Colonic mucosa (tissue), 4 donors: ENCODE data around the gene AREL1. TPM values are rescaled to one million over a fixed set of nuclear protein-coding genes. Genes with fewer than 3 reads are reported as not detected.

Experiments
- DNase-seq: peaks from one replicate; pipeline ENCODE4 v3.0.0-alpha.2; 2020
- H3K27ac ChIP-seq: fragments of 200-600 bp; one replicate; pipeline ENCODE4 v1.8.0; 2021
- H3K27me3 ChIP-seq: fragments of 200-600 bp; one replicate; pipeline ENCODE4 v1.8.0; 2021
- H3K36me3 ChIP-seq: fragments of 200-600 bp; one replicate; pipeline ENCODE4 v1.8.0; 2021
- H3K4me1 ChIP-seq: fragments of 200-600 bp; one replicate; pipeline ENCODE4 v1.8.0; 2021; ENCODE audit warnings: mild to moderate bottlenecking
- H3K4me3 ChIP-seq: fragments of 200-600 bp; one replicate; pipeline ENCODE4 v1.8.0; 2021
- H3K9ac ChIP-seq, 2 donors: one replicate each; pipeline ENCODE4 v1.7.0; 2013; ENCODE audit warnings: control low read depth in 2 of 2, low read depth in 2 of 2, low read length in 2 of 2
- H3K9me3 ChIP-seq: fragments of 200-600 bp; one replicate; pipeline ENCODE4 v1.8.0; 2021
- CTCF ChIP-seq: fragments of 200-600 bp; IDR thresholded peaks from one replicate; pipeline ENCODE4 v1.8.0; 2022; ENCODE audit warnings: antibody characterized with exemption, mild to moderate bottlenecking
- intact Hi-C: fragments of 100-400 bp; cut with DNase I; formaldehyde crosslinking; loops from one replicate; pipeline ENCODE4 v1.14.1; 2022
- total RNA-seq, 2 donors: library from RNA; stranded (reverse); fragmentation: NEBNext Ultra II Directional in 1 of 2; extraction: Animal tissue kit (Norgen Biotek cat#: 25700) in 1 of 2; gene quantifications; one replicate each; pipeline ENCODE4 v1.2.1, GENCODE V29; 2021
- donor health status: healthy.
- donor health status: DM: no; HTN: no; CAD: no.
- donor health status: DM: no; HTN: no; CAD: no.

AREL1 gene
- total RNA-seq, 2 donors from 2014 or later: 37.2 to 37.5 TPM

DNA sequence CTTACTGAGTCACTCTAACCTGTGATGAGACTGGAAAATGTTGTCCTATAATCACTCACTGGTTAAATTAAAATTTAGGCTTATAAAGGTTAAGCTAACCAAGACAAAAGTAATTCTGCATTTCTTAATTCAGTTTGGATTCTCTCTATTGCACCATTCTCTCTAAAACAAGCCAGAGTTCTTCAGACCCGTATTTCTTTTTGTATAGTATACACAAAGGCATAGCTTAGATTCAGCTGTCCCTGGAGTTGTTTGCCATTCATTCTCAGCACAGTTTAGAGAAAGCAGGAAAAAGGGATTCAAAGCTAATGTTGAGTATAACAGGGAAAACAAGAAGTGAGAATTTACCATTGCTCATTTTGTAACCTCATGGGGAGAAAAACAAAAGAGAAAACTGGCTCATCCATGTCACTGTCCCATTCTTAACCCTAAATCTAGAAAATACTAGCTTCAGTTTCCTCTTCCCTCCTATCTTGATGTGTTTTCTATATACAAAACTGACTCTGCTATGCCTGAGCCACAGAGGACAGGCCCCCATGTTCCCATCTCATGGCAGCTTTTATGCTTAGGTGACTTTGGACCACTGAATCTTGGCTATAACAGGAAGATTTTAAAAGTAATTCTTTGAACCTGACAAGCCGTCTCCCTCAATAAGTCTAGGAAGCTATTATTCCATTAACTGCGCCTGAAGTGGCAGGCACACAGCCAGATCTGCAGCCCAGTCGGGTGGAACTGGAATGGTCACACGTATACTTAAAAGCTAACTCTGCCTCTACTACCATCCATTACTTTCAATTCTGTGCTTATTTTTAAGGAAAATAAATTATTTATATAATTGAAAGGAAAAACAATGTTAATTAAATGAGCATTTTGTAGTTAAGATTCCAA lies 7.0 kb downstream of the AREL1 start:
- no peaks in the 10 kb centered on the region for H3K36me3 ChIP-seq
- no peak overlapping the region for H3K4me3 ChIP-seq
- H3K9ac ChIP-seq: no peak overlapping the region
- intact Hi-C loops: no loop called here
- H3K4me1 ChIP-seq: no peaks in the 10 kb centered on the region
- no peak overlapping the region for H3K27ac ChIP-seq
- no peak for TF ChIP-seq CTCF
- H3K9me3 ChIP-seq: no peaks in the 10 kb centered on the region
- DNase-seq: no peak
- H3K27me3 ChIP-seq: no peaks in the 10 kb centered on the region

GRCh38 chr14:74704656-74705055 lies 8.2 kb downstream of the AREL1 start:
- H3K9me3 ChIP-seq: no peaks in the 10 kb centered on the region
- H3K4me1 ChIP-seq: no peaks in the 10 kb centered on the region
- no peak for DNase-seq
- no peaks in the 10 kb centered on the region for H3K36me3 ChIP-seq
- no peak overlapping the region for H3K9ac ChIP-seq
- H3K27ac ChIP-seq: no peak overlapping the region
- TF ChIP-seq CTCF: no peak
- intact Hi-C loops: no loop called here
- H3K4me3 ChIP-seq: no peak overlapping the region
- no peaks in the 10 kb centered on the region for H3K27me3 ChIP-seq

DNA sequence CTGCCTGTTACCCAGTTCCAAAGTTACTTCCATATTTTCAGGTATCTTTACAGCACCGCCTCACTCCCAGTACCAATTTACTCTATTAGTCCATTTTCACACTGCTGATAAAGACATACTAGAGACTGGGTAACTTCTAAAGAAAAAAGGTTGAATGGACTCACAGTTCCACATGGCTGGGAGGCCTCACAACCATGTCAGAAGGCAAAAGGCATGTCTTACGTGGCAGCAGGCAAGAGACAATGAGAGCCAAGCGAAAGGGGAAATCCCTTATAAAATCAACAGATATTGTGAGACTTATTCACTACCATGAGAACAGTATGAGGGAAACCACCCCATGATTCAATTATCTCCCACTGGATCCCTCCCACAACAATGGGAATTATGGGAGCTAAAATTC lies 9.8 kb downstream of the AREL1 start:
- intact Hi-C loops: no loop called here
- no peaks in the 10 kb centered on the region for H3K9me3 ChIP-seq
- H3K4me3 ChIP-seq: no peak overlapping the region
- no peak overlapping the region for H3K9ac ChIP-seq
- no peak for DNase-seq
- H3K27me3 ChIP-seq: no peaks in the 10 kb centered on the region
- no peaks in the 10 kb centered on the region for H3K36me3 ChIP-seq
- H3K27ac ChIP-seq: no peak overlapping the region
- no peak for TF ChIP-seq CTCF
- no peaks in the 10 kb centered on the region for H3K4me1 ChIP-seq

DNA sequence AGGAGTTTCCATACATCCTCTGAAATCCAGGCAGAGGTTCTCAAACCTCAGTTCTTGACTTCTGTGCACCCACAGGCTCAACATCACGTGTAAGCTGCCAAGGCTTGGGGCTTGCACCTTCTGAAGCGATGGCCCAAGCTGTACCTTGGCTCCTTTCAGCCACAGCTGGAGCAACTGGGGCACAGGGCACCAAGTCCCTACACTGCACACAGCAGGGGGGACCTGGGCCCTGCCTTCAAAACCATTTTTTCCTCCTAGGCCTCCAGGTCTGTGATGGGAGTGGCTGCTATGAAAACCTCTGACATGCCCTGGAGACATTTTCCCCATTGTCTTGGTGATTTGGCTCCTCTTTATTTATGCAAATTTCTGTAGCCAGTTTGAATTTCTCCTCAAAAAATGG lies 10.6 kb downstream of the AREL1 start:
- intact Hi-C loops: no loop called here
- Histone ChIP-seq H3K36me3 (no peaks in the 10 kb centered on the region), H3K27me3 (no peaks in the 10 kb centered on the region), H3K9ac (no peak overlapping the region), H3K4me1 (no peaks in the 10 kb centered on the region), H3K4me3 (no peak overlapping the region), H3K9me3 (no peaks in the 10 kb centered on the region), H3K27ac (no peak overlapping the region)
- no peak for DNase-seq
- no peak for TF ChIP-seq CTCF

DNA sequence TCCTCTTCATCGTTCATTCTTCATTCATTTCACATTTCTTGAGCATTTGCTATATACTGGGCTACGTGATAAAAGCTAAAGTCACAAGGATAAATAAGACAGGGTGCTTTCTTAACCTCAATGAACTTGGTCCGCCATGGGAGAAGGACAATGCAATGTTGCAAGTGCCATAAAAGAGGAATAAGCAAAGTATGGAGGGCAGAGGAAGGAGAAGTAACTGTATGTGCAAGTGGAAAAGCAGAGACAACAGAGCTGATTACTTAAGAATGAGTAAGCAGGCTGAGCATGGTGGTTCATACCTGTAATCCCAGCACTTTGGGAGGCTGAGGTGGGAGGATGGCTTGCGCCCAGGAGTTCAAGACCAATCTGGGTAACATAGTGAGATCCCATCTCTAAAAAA lies 14.4 kb downstream of the AREL1 start:
- no peaks in the 10 kb centered on the region for H3K4me1 ChIP-seq
- no peaks in the 10 kb centered on the region for H3K9me3 ChIP-seq
- no peak overlapping the region for H3K27ac ChIP-seq
- H3K27me3 ChIP-seq: no peaks in the 10 kb centered on the region
- TF ChIP-seq CTCF: no peak
- H3K36me3 ChIP-seq: no peaks in the 10 kb centered on the region
- intact Hi-C loops: no loop called here
- H3K4me3 ChIP-seq: no peak overlapping the region
- H3K9ac ChIP-seq: no peak overlapping the region
- no peak for DNase-seq
